SK-N-SH (cell line): ENCODE measurements around the gene COPS9. TPM values are rescaled to one million over a fixed set of nuclear protein-coding genes. Genes with fewer than 3 reads are reported as not detected.

Experiments used
- CTCF ChIA-PET: fragments of 300-600, 350-600 bp; formaldehyde crosslinking; extraction: SDS; loops from one replicate; lab custom pipeline; 2021; lab: Yijun Ruan, JAX
- POLR2A ChIA-PET: fragments of 350-600 bp; sonication (Branson Sonifier 250); formaldehyde crosslinking; extraction: SDS; loops from one replicate; lab custom pipeline; 2020; ENCODE audit warnings: antibody characterized with exemption, inconsistent platforms; lab: Yijun Ruan, JAX
- DNase-seq: peaks from one replicate; pipeline ENCODE4 v3.0.0; 2012
- H2AFZ ChIP-seq: fragments of 200-600 bp; sonication (generic); 2 replicates; pipeline ENCODE4 v1.8.1; 2016; ENCODE audit warnings: antibody characterized with exemption, mild to moderate bottlenecking, low read depth
- H3F3A ChIP-seq: fragments of 200-600 bp; sonication (generic); replicated peaks from 2 replicates; pipeline ENCODE3; 2016; ENCODE audit warnings: antibody characterized with exemption, mild to moderate bottlenecking; ENCODE audit not compliant: insufficient read depth
- H3K27ac ChIP-seq, 2 experiments: fragments of 200-500 bp in 1 of 2; fragments of 200-600 bp in 1 of 2; sonication (Bioruptor generic) in 1 of 2; sonication (generic), shearing (Covaris generic) in 1 of 2; 2 replicates each; pipeline versions ENCODE4 v1.5.1 to v1.6.1; 2014 to 2016; ENCODE audit warnings: low read depth in 2 of 2, inconsistent platforms in 1 of 2, low read length in 1 of 2, mild to moderate bottlenecking in 1 of 2, mixed read lengths in 1 of 2
- H3K27me3 ChIP-seq: fragments of 200-600 bp; sonication (generic), shearing (Covaris generic); 2 replicates; pipeline ENCODE4 v1.6.1; 2016; ENCODE audit warnings: mixed run types; ENCODE audit not compliant: insufficient read depth
- H3K36me3 ChIP-seq, 2 experiments: fragments of 200-500 bp in 1 of 2; fragments of 200-600 bp in 1 of 2; sonication (Bioruptor generic) in 1 of 2; sonication (generic) in 1 of 2; replicated peaks in 1 of 2; 2 replicates each; pipeline versions ENCODE3 to v1.5.1; 2014 to 2016; ENCODE audit warnings: low read length in 1 of 2, mild to moderate bottlenecking in 1 of 2; ENCODE audit not compliant: insufficient read depth in 2 of 2, control insufficient read depth in 1 of 2
- H3K4me1 ChIP-seq, 2 experiments: fragments of 200-500 bp in 1 of 2; fragments of 200-600 bp in 1 of 2; sonication (Bioruptor generic) in 1 of 2; sonication (generic), shearing (Covaris generic) in 1 of 2; 2 replicates each; pipeline versions ENCODE4 v1.5.1 to v1.6.1; 2014 to 2016; ENCODE audit warnings: low read depth in 1 of 2, low read length in 1 of 2, mixed run types in 1 of 2; ENCODE audit not compliant: insufficient read depth in 2 of 2, control insufficient read depth in 1 of 2
- H3K4me2 ChIP-seq: fragments of 200-600 bp; sonication (generic), shearing (Covaris generic); 2 replicates; pipeline ENCODE4 v1.6.1; 2017; ENCODE audit warnings: mixed run types
- H3K4me3 ChIP-seq, 2 experiments: fragments of 200-500 bp in 1 of 2; fragments of 200-600 bp in 1 of 2; sonication (Bioruptor generic) in 1 of 2; sonication (generic), shearing (Covaris generic) in 1 of 2; 2 replicates each; pipeline versions ENCODE4 v1.5.1 to v1.8.1; 2014 to 2016; ENCODE audit warnings: low read depth in 2 of 2, inconsistent platforms in 1 of 2, low read length in 1 of 2, mild to moderate bottlenecking in 1 of 2, mixed read lengths in 1 of 2, moderate library complexity in 1 of 2
- H3K79me2 ChIP-seq: fragments of 200-600 bp; sonication (generic); 2 replicates; pipeline ENCODE4 v1.8.1; 2017; ENCODE audit warnings: mild to moderate bottlenecking; ENCODE audit not compliant: insufficient read depth
- H3K9ac ChIP-seq: fragments of 200-600 bp; sonication (generic); 2 replicates; pipeline ENCODE4 v1.6.1; 2017; ENCODE audit warnings: mixed run types
- H3K9me2 ChIP-seq: fragments of 200-600 bp; sonication (generic); 2 replicates; pipeline ENCODE4 v1.6.1; 2017; ENCODE audit warnings: mixed run types
- H3K9me3 ChIP-seq: fragments of 200-600 bp; sonication (generic); 2 replicates; pipeline ENCODE4 v1.6.1; 2017; ENCODE audit warnings: mixed run types, mild to moderate bottlenecking, moderate library complexity
- H4K20me1 ChIP-seq: fragments of 200-600 bp; sonication (generic); 2 replicates; pipeline ENCODE4 v1.6.1; 2017; ENCODE audit warnings: mild to moderate bottlenecking, mixed run types; ENCODE audit not compliant: insufficient read depth
- CTCF ChIP-seq: fragments of 200-600 bp; sonication (generic); IDR thresholded peaks from 2 replicates; pipeline ENCODE4 v1.6.1; 2017; ENCODE audit warnings: antibody characterized with exemption, mild to moderate bottlenecking, moderate library complexity
- ELF1 ChIP-seq: IDR thresholded peaks from 2 replicates; pipeline ENCODE4 v1.4.0; 2012
- FOSL2 ChIP-seq: IDR thresholded peaks from 2 replicates; pipeline ENCODE4 v1.4.0; 2012; ENCODE audit warnings: low read depth, mild to moderate bottlenecking, moderate library complexity, borderline replicate concordance
- MXI1 ChIP-seq: IDR thresholded peaks from 2 replicates; pipeline ENCODE4 v1.6.1; 2012; ENCODE audit warnings: mild to moderate bottlenecking, low read depth, low read length, improper control_type of control experiment
- NFIC ChIP-seq: IDR thresholded peaks from 2 replicates; pipeline ENCODE4 v1.4.0; 2012; ENCODE audit warnings: borderline replicate concordance
- RCOR1 ChIP-seq: fragments of 150-350 bp; IDR thresholded peaks from 2 replicates; pipeline ENCODE4 v1.6.1; 2017; ENCODE audit warnings: antibody characterized with exemption, low read length
- RFX5 ChIP-seq: IDR thresholded peaks from 2 replicates; pipeline ENCODE4 v1.6.1; 2012; ENCODE audit warnings: mild to moderate bottlenecking, improper control_type of control experiment, low read length
- RXRA ChIP-seq: IDR thresholded peaks from 2 replicates; pipeline ENCODE4 v1.4.0; 2012; ENCODE audit warnings: low read depth, mild to moderate bottlenecking, borderline replicate concordance
- SMC3 ChIP-seq: IDR thresholded peaks from 2 replicates; pipeline ENCODE4 v1.6.1; 2012; ENCODE audit warnings: low read depth, low read length, improper control_type of control experiment
- TAF1 ChIP-seq: IDR thresholded peaks from 2 replicates; pipeline ENCODE4 v1.6.1; 2012; ENCODE audit warnings: low read depth, mild to moderate bottlenecking, low read length, moderate library complexity, borderline replicate concordance
- TEAD4 ChIP-seq: IDR thresholded peaks from 2 replicates; pipeline ENCODE4 v1.4.0; 2012; ENCODE audit warnings: mild to moderate bottlenecking, borderline replicate concordance; ENCODE audit not compliant: insufficient read depth
- USF2 ChIP-seq: fragments of 150-350 bp; IDR thresholded peaks from 2 replicates; pipeline ENCODE4 v1.6.1; 2017; ENCODE audit warnings: antibody characterized with exemption, low read length, low read depth, borderline replicate concordance
- ZBTB33 ChIP-seq: IDR thresholded peaks from 2 replicates; pipeline ENCODE4 v1.4.0; 2012; ENCODE audit warnings: low read depth, borderline replicate concordance
- WGBS: methylation state at CpG from one replicate; pipeline ENCODE4 v1.1.6; 2017; ENCODE audit warnings: low lambda C conversion rate; 5-methylcytosine and 5-hydroxymethylcytosine counted together
- polyA plus RNA-seq, 3 experiments: library from polyadenylated mRNA; depleted of rRNA; stranded (reverse); fragments of >200 nt; gene quantifications; 2 replicates each; pipeline ENCODE4 v1.2.3, GENCODE V29; 2012

Gene COPS9
- polyA plus RNA-seq, 1 of the 3 experiments (the other 2 are of a cell fraction) = 717 TPM

- Histone ChIP-seq H3K27me3 (no peaks in the 10 kb centered on the region; the same call in 1 of the 2 replicates), H3F3A (no peaks in the 10 kb centered on the region), H3K27ac (no peak overlapping the region), H3K36me3 (no peaks in the 10 kb centered on the region), H2AFZ (no peak overlapping the region), H3K9me2 (no peaks in the 10 kb centered on the region), H3K4me1 (peaks cover 0 to 6% of the 10 kb centered on the region in 2 experiments; a peak in 1 of 4 replicates), H3K4me3 (no peak overlapping the region), H3K9ac (no peak overlapping the region), H3K4me2 (no peak overlapping the region), H4K20me1 (no peaks in the 10 kb centered on the region), H3K9me3 (no peaks in the 10 kb centered on the region), H3K79me2 (no peaks in the 10 kb centered on the region)
- ChIA-PET CTCF (interaction anchor here (0.8 to 9.5 kb wide), 20 partner anchors 10 to 294 kb away, joined by 3 to 291 read pairs (median 7); partner anchors contain the start of gene OR6B3), POLR2A (no interaction called here)
- DNase-seq = no peak
- 54% methylated on average over 5 of the region's 5 CpGs for WGBS
- no peak for TF ChIP-seq TAF1
- TF ChIP-seq TEAD4 = no peak
- no peak for TF ChIP-seq MXI1
- no peak for TF ChIP-seq SMC3
- no peak for TF ChIP-seq RXRA
- no peak for TF ChIP-seq ZBTB33
- no peak for TF ChIP-seq ELF1
- no peak for TF ChIP-seq RFX5
- no peak for TF ChIP-seq USF2
- no peak for TF ChIP-seq RCOR1
- no peak for TF ChIP-seq FOSL2
- no peak for TF ChIP-seq CTCF
- TF ChIP-seq NFIC = no peak
- TF ChIP-seq, all 33 proteins: peak for 0
These were observed 6.8 kb upstream of the COPS9 start for GRCh38 chr2:240142859-240143258.
